ENCODE results near the gene GPR108. TPM values are rescaled to one million over a fixed set of nuclear protein-coding genes. Genes with fewer than 3 reads are reported as not detected.
A peak's percentile ranks its signal among the peaks of the same experiment; 100 is the strongest.

The GPR108 gene
- polyA plus RNA-seq, 1 donor, result 56.4 TPM

DNA sequence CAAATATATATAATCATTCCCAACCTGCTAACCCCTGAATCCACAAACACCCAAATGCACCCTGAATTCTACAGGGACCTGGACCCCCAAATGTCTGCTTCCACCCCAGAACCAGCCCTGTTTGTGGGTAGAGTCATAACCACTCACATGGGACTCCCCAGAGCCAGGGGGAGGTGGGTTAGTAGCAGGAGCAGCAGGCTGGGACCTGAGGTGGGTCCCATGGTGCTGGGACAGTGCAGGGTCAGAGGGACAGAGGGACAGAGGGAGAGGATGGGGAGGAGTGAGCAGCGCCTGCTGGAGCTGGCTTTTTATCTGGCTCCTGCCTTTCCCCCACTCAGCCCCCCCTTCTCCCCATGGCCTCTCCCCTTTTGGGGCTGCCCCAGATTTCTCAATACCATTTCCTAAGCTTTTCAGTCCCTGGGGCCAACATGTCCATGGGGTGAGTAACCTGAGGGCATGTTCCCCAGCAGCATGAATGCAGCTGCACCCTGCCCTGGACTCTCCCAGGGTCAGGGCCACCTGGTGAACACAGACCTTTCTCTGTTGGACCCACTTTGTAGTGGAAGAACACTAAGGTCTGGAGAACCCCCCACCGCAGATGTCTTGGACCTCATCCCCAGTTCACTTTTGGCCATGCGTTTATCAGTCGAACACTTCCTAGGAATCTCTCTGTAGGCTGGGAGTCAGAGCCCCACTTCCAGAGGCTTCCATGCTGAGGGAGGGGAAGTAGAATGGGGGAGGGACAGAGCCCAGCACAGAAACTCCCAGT is 16.8 kb downstream of the GPR108 start, which contains the start of gene C3:
Gene C3 (minus strand): TSS at position 282 of the 769 bp plus-strand sequence. CDS start 61 bp downstream, at position 221.
- DNase-seq, result peak; percentile 77 to 80
- Histone ChIP-seq H3K4me3 (ENCODE audit: low read length) (no peak within 1 kb of the TSS), H3K4me1 (ENCODE audit: control insufficient read depth, insufficient read depth, low read length) (peaks cover 37% of the 10 kb centered on the region), H3K27ac (ENCODE audit: low read length) (peak within 1 kb of the TSS; percentile 36), H3K36me3 (ENCODE audit: control insufficient read depth, insufficient read depth, low read length) (no peaks in the 10 kb centered on the region), H3K27me3 (ENCODE audit: control insufficient read depth, insufficient read depth, low read length) (no peaks in the 10 kb centered on the region), H3K9me3 (ENCODE audit: control insufficient read depth, low read depth, low read length) (no peaks in the 10 kb centered on the region)
- WGBS (ENCODE audit: insufficient coverage, low lambda C conversion rate), result no CpG with 5 or more reads among the region's 4 CpGs

DNA sequence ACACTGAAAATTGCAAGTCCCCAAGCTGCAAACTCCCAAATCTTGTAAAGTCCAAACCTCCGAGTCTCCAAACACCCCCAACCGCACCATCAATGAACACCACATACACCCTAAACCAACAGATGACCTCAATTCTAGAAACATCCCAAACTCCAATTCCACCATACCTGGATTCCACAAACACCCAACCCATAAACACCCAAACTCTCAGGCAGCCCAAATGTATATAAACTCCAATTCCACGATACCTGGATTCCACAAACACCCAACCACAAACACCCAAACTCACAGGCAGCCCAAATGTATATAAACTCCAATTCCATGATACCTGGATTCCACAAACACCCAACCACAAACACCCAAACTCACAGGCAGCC is 17.4 kb downstream of the GPR108 start:
- peaks cover 31% of the 10 kb centered on the region for H3K4me1 ChIP-seq (ENCODE audit: control insufficient read depth, insufficient read depth, low read length)
- H3K9me3 ChIP-seq (ENCODE audit: control insufficient read depth, low read depth, low read length), result no peaks in the 10 kb centered on the region
- WGBS (ENCODE audit: insufficient coverage, low lambda C conversion rate), result 70% methylated on average over 2 of the region's 3 CpGs
- H3K27me3 ChIP-seq (ENCODE audit: control insufficient read depth, insufficient read depth, low read length), result no peaks in the 10 kb centered on the region
- no peak for DNase-seq
- H3K36me3 ChIP-seq (ENCODE audit: control insufficient read depth, insufficient read depth, low read length), result no peaks in the 10 kb centered on the region
- H3K27ac ChIP-seq (ENCODE audit: low read length), result peak overlapping the region; percentile 36
- H3K4me3 ChIP-seq (ENCODE audit: low read length), result no peak overlapping the region

DNA sequence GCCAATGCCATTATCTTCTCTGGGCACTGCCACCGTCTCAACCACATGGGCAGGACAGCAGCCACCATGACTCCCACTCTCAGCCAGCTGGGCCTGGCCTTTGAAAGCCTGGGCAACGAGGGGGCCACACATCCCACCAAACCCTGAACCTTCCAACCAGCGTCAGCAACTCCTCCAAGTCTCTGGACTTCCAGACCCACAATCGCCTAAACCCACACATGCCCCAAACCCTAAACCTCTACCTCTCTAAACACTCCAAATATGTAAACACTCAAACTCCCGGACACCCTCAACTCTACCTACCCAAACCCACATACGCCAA is 17.9 kb downstream of the GPR108 start:
- Histone ChIP-seq H3K4me1 (ENCODE audit: control insufficient read depth, insufficient read depth, low read length) (peaks cover 28% of the 10 kb centered on the region), H3K36me3 (ENCODE audit: control insufficient read depth, insufficient read depth, low read length) (no peaks in the 10 kb centered on the region), H3K27me3 (ENCODE audit: control insufficient read depth, insufficient read depth, low read length) (no peaks in the 10 kb centered on the region), H3K4me3 (ENCODE audit: low read length) (no peak overlapping the region), H3K9me3 (ENCODE audit: control insufficient read depth, low read depth, low read length) (no peaks in the 10 kb centered on the region), H3K27ac (ENCODE audit: low read length) (no peak overlapping the region)
- DNase-seq, result no peak
- 80% methylated on average over 1 of the region's 6 CpGs for WGBS (ENCODE audit: insufficient coverage, low lambda C conversion rate)

DNA sequence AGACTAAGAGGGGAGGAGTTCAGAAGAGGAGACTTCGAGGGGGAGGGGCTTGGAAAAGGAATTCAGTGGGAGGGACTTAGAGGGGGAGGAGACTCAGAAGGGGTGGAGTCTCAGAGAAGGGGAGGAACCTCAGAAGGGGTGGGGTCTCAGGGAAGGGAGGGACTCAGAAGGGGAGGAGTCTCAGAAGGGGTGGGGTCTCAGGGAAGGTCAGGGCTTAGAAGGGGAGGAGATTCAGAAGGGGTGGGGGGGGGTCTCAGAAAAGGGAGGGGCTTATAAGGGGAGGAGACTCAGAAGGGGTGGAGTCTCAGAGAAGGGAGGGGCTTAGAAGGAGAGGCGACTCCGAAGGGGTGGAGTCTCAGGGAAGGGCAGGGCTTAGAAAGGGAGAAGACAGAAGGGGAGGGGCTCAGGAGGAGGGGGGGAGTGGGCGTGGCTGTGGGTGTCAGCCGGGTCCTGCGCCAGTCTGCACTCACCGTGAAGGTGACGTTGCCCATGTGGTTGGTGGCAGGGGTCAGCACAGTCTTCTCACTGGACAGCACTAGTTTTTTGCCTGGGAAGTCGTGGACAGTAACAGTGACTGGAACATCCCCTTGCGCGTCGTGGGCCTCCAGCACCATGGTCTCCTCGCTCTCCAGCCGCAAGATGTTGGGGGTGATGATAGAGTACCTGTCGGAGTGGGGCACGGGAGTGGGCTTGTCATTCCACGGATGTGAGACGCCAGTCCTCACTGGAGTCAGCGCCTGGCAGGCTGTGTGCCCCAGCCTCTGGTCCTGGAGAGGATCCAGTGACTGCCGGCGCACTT is 18.4 kb downstream of the GPR108 start:
- H3K27me3 ChIP-seq (ENCODE audit: control insufficient read depth, insufficient read depth, low read length), result no peaks in the 10 kb centered on the region
- no peaks in the 10 kb centered on the region for H3K36me3 ChIP-seq (ENCODE audit: control insufficient read depth, insufficient read depth, low read length)
- H3K27ac ChIP-seq (ENCODE audit: low read length), result no peak overlapping the region
- H3K9me3 ChIP-seq (ENCODE audit: control insufficient read depth, low read depth, low read length), result no peaks in the 10 kb centered on the region
- DNase-seq, result no peak
- no peak overlapping the region for H3K4me3 ChIP-seq (ENCODE audit: low read length)
- H3K4me1 ChIP-seq (ENCODE audit: control insufficient read depth, insufficient read depth, low read length), result peaks cover 28% of the 10 kb centered on the region
- WGBS (ENCODE audit: insufficient coverage, low lambda C conversion rate), result no CpG with 5 or more reads among the region's 21 CpGs

DNA sequence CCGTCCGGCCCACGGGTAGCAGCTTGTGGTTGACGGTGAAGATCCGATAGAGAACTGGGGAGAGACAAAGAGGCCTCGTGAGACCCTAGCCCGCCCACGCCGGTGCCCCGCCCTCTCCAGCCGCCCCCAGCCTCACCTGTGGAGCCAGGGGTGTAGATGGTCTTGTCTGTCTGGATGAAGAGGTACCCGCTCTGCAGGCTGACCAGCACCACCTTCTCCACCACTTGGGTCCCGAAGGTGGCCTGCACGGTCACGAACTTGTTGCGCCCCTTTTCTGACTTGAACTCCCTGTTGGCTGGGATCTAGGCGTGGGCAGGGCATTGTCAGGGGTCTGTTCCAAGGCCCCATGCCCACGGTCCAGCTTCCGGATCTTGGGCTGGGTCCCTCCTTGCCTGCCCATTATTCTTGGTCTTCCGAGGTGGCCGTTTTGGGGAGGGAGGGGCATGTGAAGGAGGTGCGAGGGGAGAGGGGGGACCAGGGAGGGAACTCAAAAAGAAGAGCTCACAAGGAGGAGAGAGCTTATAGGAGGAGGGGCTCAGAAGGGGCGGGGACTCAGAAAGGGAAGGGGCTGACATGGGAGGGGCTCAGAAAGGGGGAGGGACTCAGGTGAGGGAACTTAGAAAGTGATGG is 19.2 kb downstream of the GPR108 start:
- Histone ChIP-seq H3K36me3 (ENCODE audit: control insufficient read depth, insufficient read depth, low read length) (no peaks in the 10 kb centered on the region), H3K9me3 (ENCODE audit: control insufficient read depth, low read depth, low read length) (no peaks in the 10 kb centered on the region), H3K27me3 (ENCODE audit: control insufficient read depth, insufficient read depth, low read length) (no peaks in the 10 kb centered on the region), H3K4me1 (ENCODE audit: control insufficient read depth, insufficient read depth, low read length) (peaks cover 26% of the 10 kb centered on the region), H3K27ac (ENCODE audit: low read length) (no peak overlapping the region), H3K4me3 (ENCODE audit: low read length) (no peak overlapping the region)
- no CpG with 5 or more reads among the region's 23 CpGs for WGBS (ENCODE audit: insufficient coverage, low lambda C conversion rate)
- no peak for DNase-seq

DNA sequence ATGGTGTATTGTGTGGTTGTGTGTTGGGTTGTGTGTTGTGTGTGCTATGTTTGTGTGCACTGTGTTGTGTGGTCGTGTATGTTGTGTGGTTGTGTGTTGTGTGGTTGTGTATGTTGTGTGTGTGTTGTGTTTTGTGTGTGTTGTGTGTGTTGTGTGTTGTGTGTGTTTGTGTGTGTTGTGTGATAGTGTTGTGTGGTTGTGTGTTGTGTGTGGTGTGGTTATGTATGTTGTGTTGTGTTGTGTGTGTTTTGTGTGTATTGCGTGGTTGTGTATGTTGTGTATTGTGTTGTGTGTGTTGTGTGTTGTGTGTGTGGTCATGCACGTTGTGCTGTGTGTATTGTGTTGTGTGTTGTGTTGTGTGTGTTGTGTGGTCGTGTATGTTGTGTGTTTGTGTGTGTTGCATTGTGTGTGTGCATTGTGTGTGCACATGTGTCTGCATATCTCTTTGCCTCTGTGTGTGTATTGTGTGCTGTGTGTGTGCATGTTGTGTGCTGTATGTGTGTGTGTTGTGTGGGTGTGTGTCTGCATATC is 19.9 kb downstream of the GPR108 start:
- no CpG with 5 or more reads among the region's 4 CpGs for WGBS (ENCODE audit: insufficient coverage, low lambda C conversion rate)
- H3K9me3 ChIP-seq (ENCODE audit: control insufficient read depth, low read depth, low read length), result no peaks in the 10 kb centered on the region
- no peaks in the 10 kb centered on the region for H3K36me3 ChIP-seq (ENCODE audit: control insufficient read depth, insufficient read depth, low read length)
- no peak overlapping the region for H3K4me3 ChIP-seq (ENCODE audit: low read length)
- H3K27me3 ChIP-seq (ENCODE audit: control insufficient read depth, insufficient read depth, low read length), result no peaks in the 10 kb centered on the region
- no peak overlapping the region for H3K27ac ChIP-seq (ENCODE audit: low read length)
- no peak for DNase-seq
- peaks cover 19% of the 10 kb centered on the region for H3K4me1 ChIP-seq (ENCODE audit: control insufficient read depth, insufficient read depth, low read length)

DNA sequence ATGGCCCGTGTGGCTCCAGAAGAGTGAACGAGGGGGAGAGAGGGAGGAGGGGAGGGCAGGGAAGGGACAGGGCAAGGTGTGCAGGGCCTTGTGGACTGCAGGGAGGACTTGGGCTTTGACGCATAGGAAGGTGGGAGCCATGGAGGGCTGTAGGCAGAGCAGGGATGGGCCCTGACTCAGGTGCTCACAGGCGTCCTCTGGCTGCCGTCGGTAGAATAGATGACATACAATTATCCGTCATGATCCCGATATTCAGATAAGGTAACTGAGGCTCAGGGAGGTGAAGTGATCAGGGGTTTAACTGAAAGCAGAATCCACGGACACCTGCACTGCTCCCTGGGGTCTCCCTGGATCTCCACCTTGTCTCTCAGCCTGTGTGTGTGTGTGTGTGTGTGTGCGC is 20.3 kb downstream of the GPR108 start:
- no peaks in the 10 kb centered on the region for H3K9me3 ChIP-seq (ENCODE audit: control insufficient read depth, low read depth, low read length)
- H3K4me1 ChIP-seq (ENCODE audit: control insufficient read depth, insufficient read depth, low read length), result peaks cover 15% of the 10 kb centered on the region
- H3K27ac ChIP-seq (ENCODE audit: low read length), result no peak overlapping the region
- no peak for DNase-seq
- H3K4me3 ChIP-seq (ENCODE audit: low read length), result no peak overlapping the region
- WGBS (ENCODE audit: insufficient coverage, low lambda C conversion rate), result 73% methylated on average over 5 of the region's 10 CpGs
- H3K36me3 ChIP-seq (ENCODE audit: control insufficient read depth, insufficient read depth, low read length), result no peaks in the 10 kb centered on the region
- no peaks in the 10 kb centered on the region for H3K27me3 ChIP-seq (ENCODE audit: control insufficient read depth, insufficient read depth, low read length)

DNA sequence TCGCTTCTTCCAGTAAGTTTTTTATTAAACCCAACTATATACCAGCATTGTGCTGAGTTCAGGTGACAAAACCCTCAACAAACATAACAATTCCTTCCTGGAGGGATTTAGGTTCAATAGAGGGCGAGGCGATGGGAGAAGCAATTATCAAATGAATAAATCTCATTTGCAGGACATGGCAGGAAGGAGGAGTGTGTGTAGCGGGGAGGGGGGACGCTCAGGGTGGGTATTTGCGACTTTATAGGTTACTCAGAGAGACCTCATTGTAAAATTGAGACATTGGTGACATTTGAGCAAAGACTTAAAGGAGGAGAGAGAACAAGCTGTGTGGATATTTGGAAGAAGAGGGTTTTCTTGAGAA is 20.8 kb downstream of the GPR108 start:
- no peak overlapping the region for H3K27ac ChIP-seq (ENCODE audit: low read length)
- peaks cover 3% of the 10 kb centered on the region for H3K27me3 ChIP-seq (ENCODE audit: control insufficient read depth, insufficient read depth, low read length)
- no peak overlapping the region for H3K4me3 ChIP-seq (ENCODE audit: low read length)
- H3K36me3 ChIP-seq (ENCODE audit: control insufficient read depth, insufficient read depth, low read length), result no peaks in the 10 kb centered on the region
- DNase-seq, result no peak
- 43% methylated on average over 1 of the region's 6 CpGs for WGBS (ENCODE audit: insufficient coverage, low lambda C conversion rate)
- H3K9me3 ChIP-seq (ENCODE audit: control insufficient read depth, low read depth, low read length), result no peaks in the 10 kb centered on the region
- H3K4me1 ChIP-seq (ENCODE audit: control insufficient read depth, insufficient read depth, low read length), result peaks cover 15% of the 10 kb centered on the region

DNA sequence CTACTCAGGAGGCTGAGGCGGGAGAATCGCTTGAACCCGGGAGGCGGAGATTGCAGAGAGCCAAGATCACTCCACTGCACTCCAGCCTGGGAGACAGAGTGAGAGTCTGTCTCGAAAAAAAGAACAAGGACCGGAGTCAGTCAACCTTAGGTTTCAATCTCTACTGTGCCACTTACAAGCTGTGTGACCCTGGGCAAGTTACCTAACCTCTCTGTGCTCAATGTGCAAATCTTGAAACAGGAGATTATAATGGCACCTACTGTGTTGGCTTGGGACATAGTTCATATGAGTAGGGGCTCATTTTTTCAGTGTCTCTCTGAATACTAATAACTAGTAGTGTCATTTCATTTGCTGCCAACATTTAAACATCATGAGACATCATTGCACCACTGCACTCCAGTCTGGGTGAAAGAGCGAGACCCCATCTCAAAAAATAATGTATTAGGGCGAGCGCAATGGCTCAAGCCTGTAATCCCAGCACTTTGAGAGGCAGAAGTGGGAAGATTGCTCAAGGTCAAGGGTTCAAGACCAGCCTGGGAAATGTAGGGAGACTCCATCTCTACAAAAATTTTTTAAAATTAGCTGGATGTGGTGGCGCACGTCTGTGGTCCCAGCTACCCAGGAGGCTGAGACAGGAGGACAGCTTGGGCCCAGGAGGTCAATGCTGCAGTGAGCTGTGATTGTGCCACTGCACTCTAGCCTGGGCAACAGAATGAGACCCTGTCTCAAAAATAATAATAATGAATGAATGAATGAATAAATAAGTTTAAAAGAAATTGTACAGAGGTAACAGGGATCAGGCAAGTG is 22.4 kb downstream of the GPR108 start:
- H3K27me3 ChIP-seq (ENCODE audit: control insufficient read depth, insufficient read depth, low read length), result peaks cover 18% of the 10 kb centered on the region
- WGBS (ENCODE audit: insufficient coverage, low lambda C conversion rate), result 82% methylated on average over 4 of the region's 11 CpGs

More for the DNA sequence above, 22.4 kb downstream of the GPR108 start:
- Histone ChIP-seq H3K4me1 (ENCODE audit: control insufficient read depth, insufficient read depth, low read length) (peaks cover 2% of the 10 kb centered on the region), H3K4me3 (ENCODE audit: low read length) (no peak overlapping the region), H3K9me3 (ENCODE audit: control insufficient read depth, low read depth, low read length) (no peaks in the 10 kb centered on the region), H3K36me3 (ENCODE audit: control insufficient read depth, insufficient read depth, low read length) (no peaks in the 10 kb centered on the region), H3K27ac (ENCODE audit: low read length) (no peak overlapping the region)
- no peak for DNase-seq

Measured in large intestine (tissue), 3 donors.